Tibial nerve (tissue), 3 donors: ENCODE measurements around the gene TMC2.

Experiments
- CTCF ChIP-seq, 5 experiments: fragments of 200-600 bp in 3 of 5; fragments of 450-650 bp in 2 of 5; sonication (generic) in 3 of 5; IDR thresholded peaks; one replicate each; pipeline ENCODE4 v1.5.1; 2016 to 2019; ENCODE audit warnings: antibody characterized with exemption in 5 of 5, mild to moderate bottlenecking in 3 of 5, moderate library complexity in 2 of 5
- POLR2A ChIP-seq, 2 donors: fragments of 450-650 bp; IDR thresholded peaks; one replicate each; pipeline ENCODE4 v1.6.1; 2017; ENCODE audit warnings: antibody characterized with exemption in 2 of 2, mild to moderate bottlenecking in 2 of 2, moderate library complexity in 2 of 2

- TF ChIP-seq CTCF (IDR thresholded peaks at IDR 0.05) = no peak
- no peak for TF ChIP-seq POLR2A (IDR thresholded peaks at IDR 0.05)
These were observed 104.5 kb downstream of the TMC2 start for GRCh38 chr20:2640899-2641298.
